ENCODE measurements around the gene RABL3. TPM values are rescaled to one million over a fixed set of nuclear protein-coding genes. Genes with fewer than 3 reads are reported as not detected.

RABL3 gene
- total and polyA plus RNA-seq, 2 of the 13 experiments (the other 11 are each of a cell fraction or from before 2014, with no cell fraction given), result 4.8 to 31.9 TPM

DNA sequence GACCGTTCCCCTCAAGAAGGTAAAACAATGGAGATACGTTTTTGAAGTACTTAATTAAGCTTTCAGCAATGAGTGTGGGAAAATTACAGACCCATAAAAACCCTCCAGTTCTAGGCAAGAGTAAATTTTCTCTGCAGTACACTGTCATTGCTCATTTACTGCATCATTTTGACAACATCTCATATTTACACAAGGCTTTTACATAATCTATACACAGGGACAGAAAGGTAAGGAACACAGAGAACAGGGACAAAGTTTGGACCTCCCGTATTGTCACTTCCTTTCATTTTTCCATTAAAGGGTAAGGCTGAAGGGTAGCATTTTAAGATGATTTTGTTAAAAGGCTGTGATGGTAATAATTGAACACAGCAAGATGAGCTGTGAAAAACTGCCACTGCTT is 52.9 kb downstream of the RABL3 start (continued):
- TF ChIP-seq, protein P1, sequence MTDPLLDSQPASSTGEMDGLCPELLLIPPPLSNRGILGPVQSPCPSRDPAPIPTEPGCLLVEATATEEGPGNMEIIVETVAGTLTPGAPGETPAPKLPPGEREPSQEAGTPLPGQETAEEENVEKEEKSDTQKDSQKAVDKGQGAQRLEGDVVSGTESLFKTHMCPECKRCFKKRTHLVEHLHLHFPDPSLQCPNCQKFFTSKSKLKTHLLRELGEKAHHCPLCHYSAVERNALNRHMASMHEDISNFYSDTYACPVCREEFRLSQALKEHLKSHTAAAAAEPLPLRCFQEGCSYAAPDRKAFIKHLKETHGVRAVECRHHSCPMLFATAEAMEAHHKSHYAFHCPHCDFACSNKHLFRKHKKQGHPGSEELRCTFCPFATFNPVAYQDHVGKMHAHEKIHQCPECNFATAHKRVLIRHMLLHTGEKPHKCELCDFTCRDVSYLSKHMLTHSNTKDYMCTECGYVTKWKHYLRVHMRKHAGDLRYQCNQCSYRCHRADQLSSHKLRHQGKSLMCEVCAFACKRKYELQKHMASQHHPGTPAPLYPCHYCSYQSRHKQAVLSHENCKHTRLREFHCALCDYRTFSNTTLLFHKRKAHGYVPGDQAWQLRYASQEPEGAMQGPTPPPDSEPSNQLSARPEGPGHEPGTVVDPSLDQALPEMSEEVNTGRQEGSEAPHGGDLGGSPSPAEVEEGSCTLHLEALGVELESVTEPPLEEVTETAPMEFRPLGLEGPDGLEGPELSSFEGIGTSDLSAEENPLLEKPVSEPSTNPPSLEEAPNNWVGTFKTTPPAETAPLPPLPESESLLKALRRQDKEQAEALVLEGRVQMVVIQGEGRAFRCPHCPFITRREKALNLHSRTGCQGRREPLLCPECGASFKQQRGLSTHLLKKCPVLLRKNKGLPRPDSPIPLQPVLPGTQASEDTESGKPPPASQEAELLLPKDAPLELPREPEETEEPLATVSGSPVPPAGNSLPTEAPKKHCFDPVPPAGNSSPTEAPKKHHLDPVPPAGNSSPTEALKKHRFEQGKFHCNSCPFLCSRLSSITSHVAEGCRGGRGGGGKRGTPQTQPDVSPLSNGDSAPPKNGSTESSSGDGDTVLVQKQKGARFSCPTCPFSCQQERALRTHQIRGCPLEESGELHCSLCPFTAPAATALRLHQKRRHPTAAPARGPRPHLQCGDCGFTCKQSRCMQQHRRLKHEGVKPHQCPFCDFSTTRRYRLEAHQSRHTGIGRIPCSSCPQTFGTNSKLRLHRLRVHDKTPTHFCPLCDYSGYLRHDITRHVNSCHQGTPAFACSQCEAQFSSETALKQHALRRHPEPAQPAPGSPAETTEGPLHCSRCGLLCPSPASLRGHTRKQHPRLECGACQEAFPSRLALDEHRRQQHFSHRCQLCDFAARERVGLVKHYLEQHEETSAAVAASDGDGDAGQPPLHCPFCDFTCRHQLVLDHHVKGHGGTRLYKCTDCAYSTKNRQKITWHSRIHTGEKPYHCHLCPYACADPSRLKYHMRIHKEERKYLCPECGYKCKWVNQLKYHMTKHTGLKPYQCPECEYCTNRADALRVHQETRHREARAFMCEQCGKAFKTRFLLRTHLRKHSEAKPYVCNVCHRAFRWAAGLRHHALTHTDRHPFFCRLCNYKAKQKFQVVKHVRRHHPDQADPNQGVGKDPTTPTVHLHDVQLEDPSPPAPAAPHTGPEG (CRISPR knock-in tag; IDR thresholded peaks at IDR 0.05), result no peak
- TF ChIP-seq ZBTB37 (CRISPR knock-in tag; IDR thresholded peaks at IDR 0.05), result no peak
- TF ChIP-seq KDM5A (IDR thresholded peaks at IDR 0.05; ENCODE audit: borderline replicate concordance, low read length), result no peak
- TF ChIP-seq ZNF414 (CRISPR knock-in tag; IDR thresholded peaks at IDR 0.05), result no peak
- TF ChIP-seq, protein P2, sequence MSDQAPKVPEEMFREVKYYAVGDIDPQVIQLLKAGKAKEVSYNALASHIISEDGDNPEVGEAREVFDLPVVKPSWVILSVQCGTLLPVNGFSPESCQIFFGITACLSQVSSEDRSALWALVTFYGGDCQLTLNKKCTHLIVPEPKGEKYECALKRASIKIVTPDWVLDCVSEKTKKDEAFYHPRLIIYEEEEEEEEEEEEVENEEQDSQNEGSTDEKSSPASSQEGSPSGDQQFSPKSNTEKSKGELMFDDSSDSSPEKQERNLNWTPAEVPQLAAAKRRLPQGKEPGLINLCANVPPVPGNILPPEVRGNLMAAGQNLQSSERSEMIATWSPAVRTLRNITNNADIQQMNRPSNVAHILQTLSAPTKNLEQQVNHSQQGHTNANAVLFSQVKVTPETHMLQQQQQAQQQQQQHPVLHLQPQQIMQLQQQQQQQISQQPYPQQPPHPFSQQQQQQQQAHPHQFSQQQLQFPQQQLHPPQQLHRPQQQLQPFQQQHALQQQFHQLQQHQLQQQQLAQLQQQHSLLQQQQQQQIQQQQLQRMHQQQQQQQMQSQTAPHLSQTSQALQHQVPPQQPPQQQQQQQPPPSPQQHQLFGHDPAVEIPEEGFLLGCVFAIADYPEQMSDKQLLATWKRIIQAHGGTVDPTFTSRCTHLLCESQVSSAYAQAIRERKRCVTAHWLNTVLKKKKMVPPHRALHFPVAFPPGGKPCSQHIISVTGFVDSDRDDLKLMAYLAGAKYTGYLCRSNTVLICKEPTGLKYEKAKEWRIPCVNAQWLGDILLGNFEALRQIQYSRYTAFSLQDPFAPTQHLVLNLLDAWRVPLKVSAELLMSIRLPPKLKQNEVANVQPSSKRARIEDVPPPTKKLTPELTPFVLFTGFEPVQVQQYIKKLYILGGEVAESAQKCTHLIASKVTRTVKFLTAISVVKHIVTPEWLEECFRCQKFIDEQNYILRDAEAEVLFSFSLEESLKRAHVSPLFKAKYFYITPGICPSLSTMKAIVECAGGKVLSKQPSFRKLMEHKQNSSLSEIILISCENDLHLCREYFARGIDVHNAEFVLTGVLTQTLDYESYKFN (CRISPR knock-in tag; conservative IDR thresholded peaks at IDR 0.05), result peak; percentile 67
- TF ChIP-seq ZFP41 (CRISPR knock-in tag; IDR thresholded peaks at IDR 0.05; ENCODE audit: borderline replicate concordance), result no peak
- TF ChIP-seq ZNF724P (CRISPR knock-in tag; IDR thresholded peaks at IDR 0.05; ENCODE audit: borderline replicate concordance), result no peak
- no peak for TF ChIP-seq PAWR (CRISPR knock-in tag; IDR thresholded peaks at IDR 0.05; ENCODE audit: borderline replicate concordance)
- no peak for TF ChIP-seq ZBTB1 (CRISPR knock-in tag; IDR thresholded peaks at IDR 0.05; ENCODE audit: borderline replicate concordance)
- TF ChIP-seq SOX13 (IDR thresholded peaks at IDR 0.05), result no peak
- TF ChIP-seq SOX13 (CRISPR knock-in tag; conservative IDR thresholded peaks at IDR 0.05 in 1 of 2, IDR thresholded peaks at IDR 0.05 in 1 of 2), result 0 out of 4 replicates have a peak, but pooled peaks of 1 of the 2 experiments have one; percentile 8
- TF ChIP-seq ZNF670 (CRISPR knock-in tag; IDR thresholded peaks at IDR 0.05; ENCODE audit: borderline replicate concordance), result no peak
- no peak for TF ChIP-seq PPARG (CRISPR knock-in tag; conservative IDR thresholded peaks at IDR 0.05)
- TF ChIP-seq ZNF510 (CRISPR knock-in tag; IDR thresholded peaks at IDR 0.05; ENCODE audit: low read depth), result no peak

Data from HepG2 (cell line).